Sigmoid colon (tissue), 4 donors: Measurements from ENCODE around the gene SNX15.

ENCODE experiments used
- EP300 ChIP-seq, 4 donors: sonication (generic); formaldehyde crosslinking; IDR thresholded peaks; one replicate each; pipeline ENCODE4 v1.6.1; 2017; ENCODE audit warnings: antibody characterized with exemption in 4 of 4
- POLR2A ChIP-seq, 2 donors: fragments of 450-650 bp; IDR thresholded peaks; one replicate each; pipeline ENCODE4 v1.6.1; 2016; ENCODE audit warnings: antibody characterized with exemption in 2 of 2, mild to moderate bottlenecking in 2 of 2, moderate library complexity in 2 of 2
- POLR2AphosphoS5 ChIP-seq, 4 donors: sonication (generic); formaldehyde crosslinking; IDR thresholded peaks; one replicate each; pipeline ENCODE4 v1.6.1; 2017; ENCODE audit warnings: antibody characterized with exemption in 4 of 4
- TF ChIP-seq, protein P1 (sequence below), 4 experiments: fragments of 450-650 bp in 3 of 4; fragments of 200-600 bp in 1 of 4; IDR thresholded peaks; one replicate each; pipeline ENCODE4 v1.5.1; 2016 to 2019; ENCODE audit warnings: antibody characterized with exemption in 4 of 4, mild to moderate bottlenecking in 3 of 4, moderate library complexity in 2 of 4

DNA sequence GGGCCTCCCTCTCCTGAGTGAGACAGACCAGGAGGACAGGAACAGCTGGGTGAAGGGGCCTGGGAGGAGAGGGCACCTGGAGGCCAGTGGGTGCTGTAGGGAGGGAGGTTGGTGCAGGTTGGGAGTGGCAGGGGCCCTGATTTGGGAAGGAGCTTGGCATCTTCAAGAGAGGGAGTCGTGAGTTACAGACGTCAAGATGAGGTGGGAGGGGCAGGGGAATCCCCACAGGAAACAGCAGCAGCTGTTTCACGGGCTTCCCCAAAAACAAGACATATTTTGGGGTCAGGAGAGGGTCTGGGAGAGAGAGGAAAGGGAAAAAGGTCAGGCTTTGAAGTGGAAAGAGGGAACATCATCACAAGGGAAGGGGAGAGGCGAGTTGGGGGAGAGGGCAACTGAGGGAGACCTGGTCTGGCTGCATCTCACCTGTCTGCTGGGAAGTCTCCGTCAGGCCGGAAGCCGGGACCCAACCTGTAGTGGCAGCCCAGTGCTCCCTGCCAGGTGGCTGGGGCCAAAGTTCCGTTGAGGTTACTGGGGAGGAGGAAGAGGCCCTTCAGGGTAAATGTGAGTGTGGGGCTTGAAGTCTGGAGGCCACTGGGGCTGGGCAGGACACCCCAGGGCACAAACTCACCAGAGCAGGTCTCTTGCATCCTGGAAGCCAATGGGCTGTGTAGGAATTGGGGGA lies 26.7 kb downstream of the SNX15 start:
- TF ChIP-seq EP300 (IDR thresholded peaks at IDR 0.05) (no peak), POLR2A (IDR thresholded peaks at IDR 0.05) (no peak), POLR2AphosphoS5 (IDR thresholded peaks at IDR 0.05) (no peak)
- TF ChIP-seq, protein P1, sequence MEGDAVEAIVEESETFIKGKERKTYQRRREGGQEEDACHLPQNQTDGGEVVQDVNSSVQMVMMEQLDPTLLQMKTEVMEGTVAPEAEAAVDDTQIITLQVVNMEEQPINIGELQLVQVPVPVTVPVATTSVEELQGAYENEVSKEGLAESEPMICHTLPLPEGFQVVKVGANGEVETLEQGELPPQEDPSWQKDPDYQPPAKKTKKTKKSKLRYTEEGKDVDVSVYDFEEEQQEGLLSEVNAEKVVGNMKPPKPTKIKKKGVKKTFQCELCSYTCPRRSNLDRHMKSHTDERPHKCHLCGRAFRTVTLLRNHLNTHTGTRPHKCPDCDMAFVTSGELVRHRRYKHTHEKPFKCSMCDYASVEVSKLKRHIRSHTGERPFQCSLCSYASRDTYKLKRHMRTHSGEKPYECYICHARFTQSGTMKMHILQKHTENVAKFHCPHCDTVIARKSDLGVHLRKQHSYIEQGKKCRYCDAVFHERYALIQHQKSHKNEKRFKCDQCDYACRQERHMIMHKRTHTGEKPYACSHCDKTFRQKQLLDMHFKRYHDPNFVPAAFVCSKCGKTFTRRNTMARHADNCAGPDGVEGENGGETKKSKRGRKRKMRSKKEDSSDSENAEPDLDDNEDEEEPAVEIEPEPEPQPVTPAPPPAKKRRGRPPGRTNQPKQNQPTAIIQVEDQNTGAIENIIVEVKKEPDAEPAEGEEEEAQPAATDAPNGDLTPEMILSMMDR (IDR thresholded peaks at IDR 0.05) = no peak
